ENCODE data around the gene RELN. TPM values are rescaled to one million over a fixed set of nuclear protein-coding genes. Genes with fewer than 3 reads are reported as not detected.

The RELN gene
- total RNA-seq, 1 donor from 2014 or later: not detected

- no peak for TF ChIP-seq CTCF (IDR thresholded peaks at IDR 0.05; ENCODE audit: insufficient read depth, low read length, severe bottlenecking)
- DNase-seq (ENCODE audit: low read depth) (no peak), FAIRE-seq (no peak)
- no peak overlapping the region for H3K4me3 ChIP-seq (ENCODE audit: low read depth, low read length)
- no peaks in the 10 kb centered on the region for H3K36me3 ChIP-seq (ENCODE audit: control insufficient read depth, insufficient read depth, low read length)
- peaks cover 11% of the 10 kb centered on the region for H3K27me3 ChIP-seq (ENCODE audit: control insufficient read depth, insufficient read depth, low read length)
Observed at GRCh38 chr7:103984050-103984449, 5.4 kb downstream of the RELN start.

- no peak for TF ChIP-seq CTCF (IDR thresholded peaks at IDR 0.05; ENCODE audit: insufficient read depth, low read length, severe bottlenecking)
- no peak for DNase-seq (ENCODE audit: low read depth)
- FAIRE-seq: no peak
- H3K27me3 ChIP-seq (ENCODE audit: control insufficient read depth, insufficient read depth, low read length): peaks cover 4% of the 10 kb centered on the region
- no peaks in the 10 kb centered on the region for H3K36me3 ChIP-seq (ENCODE audit: control insufficient read depth, insufficient read depth, low read length)
- H3K4me3 ChIP-seq (ENCODE audit: low read depth, low read length): no peak overlapping the region
Observed at GRCh38 chr7:103983201-103983977, 6.1 kb downstream of the RELN start.

- Histone ChIP-seq H3K36me3 (ENCODE audit: control insufficient read depth, insufficient read depth, low read length) (no peaks in the 10 kb centered on the region), H3K4me3 (ENCODE audit: low read depth, low read length) (no peak overlapping the region), H3K27me3 (ENCODE audit: control insufficient read depth, insufficient read depth, low read length) (no peaks in the 10 kb centered on the region)
- DNase-seq (ENCODE audit: low read depth): no peak
- FAIRE-seq: no peak
- no peak for TF ChIP-seq CTCF (IDR thresholded peaks at IDR 0.05; ENCODE audit: insufficient read depth, low read length, severe bottlenecking)
Observed at GRCh38 chr7:103981003-103981423, 8.4 kb downstream of the RELN start.

- no peak overlapping the region for H3K4me3 ChIP-seq (ENCODE audit: low read depth, low read length)
- DNase-seq (ENCODE audit: low read depth) (no peak), FAIRE-seq (no peak)
Observed at GRCh38 chr7:103972779-103973434, 16.6 kb downstream of the RELN start.

GRCh38 chr7:103967401-103967800, 22.1 kb downstream of the RELN start:
- H3K27me3 ChIP-seq (ENCODE audit: control insufficient read depth, insufficient read depth, low read length): no peaks in the 10 kb centered on the region
- no peaks in the 10 kb centered on the region for H3K36me3 ChIP-seq (ENCODE audit: control insufficient read depth, insufficient read depth, low read length)
- no peak for FAIRE-seq
- no peak for TF ChIP-seq CTCF (IDR thresholded peaks at IDR 0.05; ENCODE audit: insufficient read depth, low read length, severe bottlenecking)
- H3K4me3 ChIP-seq (ENCODE audit: low read depth, low read length): no peak overlapping the region
- no peak for DNase-seq (ENCODE audit: low read depth)

More at GRCh38 chr7:103972779-103973434, 16.6 kb downstream of the RELN start:
- H3K36me3 ChIP-seq (ENCODE audit: control insufficient read depth, insufficient read depth, low read length): no peaks in the 10 kb centered on the region
- H3K27me3 ChIP-seq (ENCODE audit: control insufficient read depth, insufficient read depth, low read length): no peaks in the 10 kb centered on the region
- TF ChIP-seq CTCF (IDR thresholded peaks at IDR 0.05; ENCODE audit: insufficient read depth, low read length, severe bottlenecking): no peak
